Astrocyte (in vitro differentiated cells and primary cell): ENCODE measurements around the gene PMEL. TPM values are rescaled to one million over a fixed set of nuclear protein-coding genes. Genes with fewer than 3 reads are reported as not detected.
A peak's percentile ranks its signal among the peaks of the same experiment; 100 is the strongest.

ENCODE experiments used
- DNase-seq: peaks from one replicate; pipeline ENCODE4 v3.0.0-alpha.2; 2010; ENCODE audit warnings: low read depth
- FAIRE-seq: peaks from 2 replicates; lab custom pipeline; 2011; peaks lifted over from hg19 to GRCh38; lab: Jason Lieb, UNC
- H2AFZ ChIP-seq: 2 replicates; pipeline ENCODE4 v1.6.0; 2012; ENCODE audit warnings: low read depth, low read length, inconsistent platforms
- H3K27ac ChIP-seq: 2 replicates; pipeline ENCODE4 v1.5.1; 2011; ENCODE audit warnings: low read depth, low read length, inconsistent platforms
- H3K27me3 ChIP-seq: 2 replicates; pipeline ENCODE4 v1.6.0; 2011; ENCODE audit warnings: low read length, inconsistent platforms; ENCODE audit not compliant: insufficient read depth
- H3K36me3 ChIP-seq: 2 replicates; pipeline ENCODE4 v1.5.1; 2011; ENCODE audit warnings: low read length, inconsistent platforms; ENCODE audit not compliant: insufficient read depth
- H3K4me1 ChIP-seq: 2 replicates; pipeline ENCODE4 v1.5.1; 2011; ENCODE audit warnings: low read length, inconsistent platforms; ENCODE audit not compliant: insufficient read depth
- H3K4me2 ChIP-seq: 2 replicates; pipeline ENCODE4 v1.6.0; 2012; ENCODE audit warnings: low read length, inconsistent platforms
- H3K4me3 ChIP-seq: 2 replicates; pipeline ENCODE4 v1.5.1; 2011; ENCODE audit warnings: low read depth, mild to moderate bottlenecking, low read length, inconsistent platforms; ENCODE audit not compliant: insufficient read depth
- H3K79me2 ChIP-seq: 2 replicates; pipeline ENCODE4 v1.6.0; 2012; ENCODE audit warnings: mild to moderate bottlenecking, low read length, inconsistent platforms; ENCODE audit not compliant: insufficient read depth
- H3K9ac ChIP-seq: 2 replicates; pipeline ENCODE4 v1.6.0; 2012; ENCODE audit warnings: mild to moderate bottlenecking, low read length, inconsistent platforms
- H3K9me3 ChIP-seq: 2 replicates; pipeline ENCODE4 v1.5.1; 2012; ENCODE audit warnings: low read depth, mild to moderate bottlenecking, low read length, inconsistent platforms; ENCODE audit not compliant: insufficient read depth
- H4K20me1 ChIP-seq: 2 replicates; pipeline ENCODE4 v1.6.0; 2012; ENCODE audit warnings: low read length, inconsistent platforms; ENCODE audit not compliant: insufficient read depth
- H3K27ac Mint-ChIP-seq: one replicate; pipeline ENCODE4 v1.8.0; 2021; ENCODE audit warnings: mild to moderate bottlenecking, mixed read lengths; ENCODE audit not compliant: unreplicated experiment
- H3K27me3 Mint-ChIP-seq: one replicate; pipeline ENCODE4 v1.8.0; 2021; ENCODE audit warnings: low read depth, mixed read lengths; ENCODE audit not compliant: unreplicated experiment
- H3K36me3 Mint-ChIP-seq: one replicate; pipeline ENCODE4 v1.8.0; 2021; ENCODE audit warnings: low read depth, mixed read lengths; ENCODE audit not compliant: unreplicated experiment
- H3K4me1 Mint-ChIP-seq: one replicate; pipeline ENCODE4 v1.8.0; 2021; ENCODE audit warnings: low read depth, mixed read lengths; ENCODE audit not compliant: unreplicated experiment
- H3K4me3 Mint-ChIP-seq: one replicate; pipeline ENCODE4 v1.8.0; 2021; ENCODE audit warnings: mild to moderate bottlenecking, moderate library complexity, mixed read lengths; ENCODE audit not compliant: unreplicated experiment
- H3K9me3 Mint-ChIP-seq: one replicate; pipeline ENCODE4 v1.8.0; 2021; ENCODE audit warnings: mild to moderate bottlenecking, mixed read lengths; ENCODE audit not compliant: unreplicated experiment
- EZH2 ChIP-seq: IDR thresholded peaks from 2 replicates; pipeline ENCODE4 v1.6.1; 2012; ENCODE audit warnings: mild to moderate bottlenecking, low read length, inconsistent platforms; ENCODE audit not compliant: insufficient read depth
- total RNA-seq: library from RNA; stranded (reverse); gene quantifications from 2 replicates; pipeline ENCODE4 v1.2.1, GENCODE V29; 2021
- TF ChIP-seq, protein P1 (sequence below): IDR thresholded peaks from 2 replicates; pipeline ENCODE4 v1.5.1; 2011; ENCODE audit warnings: low read depth, mild to moderate bottlenecking, inconsistent platforms, low read length, moderate library complexity; ENCODE audit not compliant: insufficient read depth

PMEL gene
- total RNA-seq, 1 donor from 2014 or later: 13.8 TPM

DNA sequence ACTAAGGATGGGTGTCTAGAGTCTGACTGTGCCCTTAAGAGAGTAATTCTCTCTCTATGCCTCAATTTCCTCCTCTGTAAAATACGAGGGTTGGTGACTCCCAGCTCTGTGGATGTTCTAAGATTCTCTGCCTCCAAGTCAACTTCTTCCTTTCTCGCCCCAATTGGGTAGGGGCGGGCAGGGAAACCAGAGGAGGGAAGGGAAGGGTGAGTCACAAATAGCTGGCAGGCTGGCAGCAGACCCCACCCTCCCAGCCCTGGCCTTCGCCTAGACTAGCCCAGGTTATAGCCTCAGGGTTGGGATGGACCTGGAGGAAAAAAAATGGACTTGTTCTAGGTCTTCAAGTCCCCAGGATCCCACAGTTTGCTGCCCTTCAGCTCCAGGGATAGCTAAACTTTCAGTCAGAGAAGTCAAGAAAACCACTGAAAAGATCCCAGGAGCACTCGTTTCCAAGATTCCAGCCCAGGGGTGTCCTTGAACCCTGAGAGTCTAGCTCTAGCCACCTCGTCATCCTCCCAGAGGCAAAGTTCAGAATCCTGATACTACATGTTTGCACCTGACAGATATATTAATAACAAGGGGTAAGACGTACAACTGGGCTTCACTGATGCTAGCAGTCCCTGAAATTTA, 32.6 kb downstream of the PMEL start:
- Histone ChIP-seq H3K4me1 (peaks cover 37% of the 10 kb centered on the region), H4K20me1 (no peaks in the 10 kb centered on the region), H3K9ac (peak overlapping the region; percentile 83), H3K9me3 (no peaks in the 10 kb centered on the region), H3K36me3 (no peaks in the 10 kb centered on the region), H3K27ac (peak overlapping the region; percentile 24), H3K4me3 (peak overlapping the region; percentile 76), H2AFZ (no peak overlapping the region), H3K79me2 (peaks cover 8% of the 10 kb centered on the region), H3K4me2 (peak overlapping the region; percentile 92), H3K27me3 (no peaks in the 10 kb centered on the region)
- DNase-seq (no peak), FAIRE-seq (no peak)
- Mint-ChIP-seq H3K36me3 (peaks cover 15% of the 10 kb centered on the region), H3K27ac (peak overlapping the region; percentile 92), H3K27me3 (no peaks in the 10 kb centered on the region), H3K9me3 (no peaks in the 10 kb centered on the region), H3K4me1 (peaks cover 58% of the 10 kb centered on the region), H3K4me3 (peak overlapping the region; percentile 94)
- no peak for TF ChIP-seq EZH2
- TF ChIP-seq, protein P1, sequence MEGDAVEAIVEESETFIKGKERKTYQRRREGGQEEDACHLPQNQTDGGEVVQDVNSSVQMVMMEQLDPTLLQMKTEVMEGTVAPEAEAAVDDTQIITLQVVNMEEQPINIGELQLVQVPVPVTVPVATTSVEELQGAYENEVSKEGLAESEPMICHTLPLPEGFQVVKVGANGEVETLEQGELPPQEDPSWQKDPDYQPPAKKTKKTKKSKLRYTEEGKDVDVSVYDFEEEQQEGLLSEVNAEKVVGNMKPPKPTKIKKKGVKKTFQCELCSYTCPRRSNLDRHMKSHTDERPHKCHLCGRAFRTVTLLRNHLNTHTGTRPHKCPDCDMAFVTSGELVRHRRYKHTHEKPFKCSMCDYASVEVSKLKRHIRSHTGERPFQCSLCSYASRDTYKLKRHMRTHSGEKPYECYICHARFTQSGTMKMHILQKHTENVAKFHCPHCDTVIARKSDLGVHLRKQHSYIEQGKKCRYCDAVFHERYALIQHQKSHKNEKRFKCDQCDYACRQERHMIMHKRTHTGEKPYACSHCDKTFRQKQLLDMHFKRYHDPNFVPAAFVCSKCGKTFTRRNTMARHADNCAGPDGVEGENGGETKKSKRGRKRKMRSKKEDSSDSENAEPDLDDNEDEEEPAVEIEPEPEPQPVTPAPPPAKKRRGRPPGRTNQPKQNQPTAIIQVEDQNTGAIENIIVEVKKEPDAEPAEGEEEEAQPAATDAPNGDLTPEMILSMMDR: no peak

DNA sequence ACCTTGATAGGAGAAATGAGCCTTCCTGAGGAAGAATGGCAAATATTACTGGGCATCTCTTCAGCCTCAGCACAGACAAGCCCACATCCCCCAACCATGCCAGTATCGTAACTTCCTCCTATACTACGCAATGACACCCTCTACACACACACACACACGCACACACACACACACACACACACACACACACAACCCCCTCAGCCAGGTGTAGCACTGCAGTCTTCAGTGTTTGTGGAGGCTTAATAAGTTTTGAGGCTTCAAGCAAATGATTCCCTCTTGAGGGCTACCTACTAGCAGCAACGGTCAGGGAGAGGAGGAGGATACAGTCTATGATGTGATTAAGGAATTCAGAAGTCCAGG, 33.3 kb downstream of the PMEL start:
- H3K4me2 ChIP-seq: peak overlapping the region; percentile 92
- no peaks in the 10 kb centered on the region for H3K36me3 ChIP-seq
- H3K9me3 ChIP-seq: no peaks in the 10 kb centered on the region
- H3K27me3 ChIP-seq: no peaks in the 10 kb centered on the region
- Mint-ChIP-seq H3K36me3 (peaks cover 11% of the 10 kb centered on the region), H3K27ac (peak overlapping the region; percentile 92), H3K4me1 (peaks cover 55% of the 10 kb centered on the region), H3K27me3 (no peaks in the 10 kb centered on the region), H3K4me3 (peak overlapping the region; percentile 94), H3K9me3 (no peaks in the 10 kb centered on the region)
- peak overlapping the region; percentile 24 for H3K27ac ChIP-seq
- FAIRE-seq: no peak
- peak overlapping the region; percentile 86 for H2AFZ ChIP-seq
- H3K79me2 ChIP-seq: peaks cover 16% of the 10 kb centered on the region
- peaks cover 34% of the 10 kb centered on the region for H3K4me1 ChIP-seq
- TF ChIP-seq EZH2: no peak
- TF ChIP-seq, protein P1: no peak
- H3K4me3 ChIP-seq: peak overlapping the region; percentile 76
- peak overlapping the region; percentile 83 for H3K9ac ChIP-seq
- no peaks in the 10 kb centered on the region for H4K20me1 ChIP-seq
- DNase-seq: peak; percentile 41
